ENCODE results near the gene RWDD3.

- TF ChIP-seq, protein P1, sequence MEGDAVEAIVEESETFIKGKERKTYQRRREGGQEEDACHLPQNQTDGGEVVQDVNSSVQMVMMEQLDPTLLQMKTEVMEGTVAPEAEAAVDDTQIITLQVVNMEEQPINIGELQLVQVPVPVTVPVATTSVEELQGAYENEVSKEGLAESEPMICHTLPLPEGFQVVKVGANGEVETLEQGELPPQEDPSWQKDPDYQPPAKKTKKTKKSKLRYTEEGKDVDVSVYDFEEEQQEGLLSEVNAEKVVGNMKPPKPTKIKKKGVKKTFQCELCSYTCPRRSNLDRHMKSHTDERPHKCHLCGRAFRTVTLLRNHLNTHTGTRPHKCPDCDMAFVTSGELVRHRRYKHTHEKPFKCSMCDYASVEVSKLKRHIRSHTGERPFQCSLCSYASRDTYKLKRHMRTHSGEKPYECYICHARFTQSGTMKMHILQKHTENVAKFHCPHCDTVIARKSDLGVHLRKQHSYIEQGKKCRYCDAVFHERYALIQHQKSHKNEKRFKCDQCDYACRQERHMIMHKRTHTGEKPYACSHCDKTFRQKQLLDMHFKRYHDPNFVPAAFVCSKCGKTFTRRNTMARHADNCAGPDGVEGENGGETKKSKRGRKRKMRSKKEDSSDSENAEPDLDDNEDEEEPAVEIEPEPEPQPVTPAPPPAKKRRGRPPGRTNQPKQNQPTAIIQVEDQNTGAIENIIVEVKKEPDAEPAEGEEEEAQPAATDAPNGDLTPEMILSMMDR (IDR thresholded peaks at IDR 0.05; ENCODE audit: low read depth, low read length): no peak
- TF ChIP-seq EZH2phosphoT487 (IDR thresholded peaks at IDR 0.05; ENCODE audit: low read depth): no peak
Observed at GRCh38 chr1:95252422-95252821, 18.4 kb downstream of the RWDD3 start.

All from OCI-LY3 (cell line).